ENCODE results near the gene RSBN1. TPM values are rescaled to one million over a fixed set of nuclear protein-coding genes. Genes with fewer than 3 reads are reported as not detected.

The RSBN1 gene
- total RNA-seq, 4 donors from 2014 or later, result 18.2 to 37.6 (median 24.5) TPM

DNA sequence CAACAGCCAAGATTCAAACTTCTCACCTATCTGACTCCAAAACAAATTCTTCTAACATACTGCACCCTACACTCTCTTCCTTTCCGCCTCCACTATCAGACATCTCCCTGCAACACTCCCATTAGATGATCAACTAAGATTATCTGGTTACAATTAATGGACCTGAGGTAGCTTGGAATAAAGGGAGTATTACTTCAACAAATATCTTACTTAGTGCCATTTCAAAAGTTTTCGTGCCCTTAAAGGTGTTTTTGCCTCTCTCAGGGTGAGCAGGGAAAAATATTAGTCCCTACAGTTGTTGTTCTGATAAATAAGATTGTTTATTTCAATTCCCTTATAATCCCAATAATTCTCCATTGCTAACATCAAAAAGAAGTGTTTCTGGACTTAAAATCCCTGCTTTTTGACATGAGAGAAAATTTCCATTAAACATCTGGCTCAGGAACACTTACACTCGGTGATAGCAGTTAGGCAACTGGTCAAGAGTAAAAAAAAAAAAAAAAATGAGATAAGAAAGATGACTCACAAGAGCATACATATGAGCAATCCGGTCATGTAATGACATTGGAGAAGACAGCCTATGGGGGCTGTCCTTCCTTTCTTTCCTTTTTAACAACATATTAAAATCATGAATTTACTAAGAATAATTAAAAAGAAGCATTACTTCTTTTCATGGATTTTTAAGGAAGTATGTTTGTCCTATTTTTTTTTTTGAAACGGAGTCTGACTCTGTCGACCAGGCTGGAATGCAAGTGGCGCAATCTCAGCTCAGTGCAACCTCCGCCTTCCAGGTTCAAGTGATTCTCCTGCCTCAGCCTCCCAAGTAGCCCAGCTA lies 7.6 kb downstream of the RSBN1 start:
- WGBS, 2 donors, result 68 to 71% methylated on average over 8 of the region's 8 CpGs
- intact Hi-C loops (cut with DNase I; ENCODE audit: low total_unique reads), result no loop called here
- H3K4me3 ChIP-seq (ENCODE audit: low read depth, poor library complexity, severe bottlenecking), result no peak overlapping the region
- TF ChIP-seq CTCF (IDR thresholded peaks at IDR 0.05) (no peak), POLR2A (IDR thresholded peaks at IDR 0.05) (no peak)
- no peak for DNase-seq (ENCODE audit: low spot score in 2 of 2)

DNA sequence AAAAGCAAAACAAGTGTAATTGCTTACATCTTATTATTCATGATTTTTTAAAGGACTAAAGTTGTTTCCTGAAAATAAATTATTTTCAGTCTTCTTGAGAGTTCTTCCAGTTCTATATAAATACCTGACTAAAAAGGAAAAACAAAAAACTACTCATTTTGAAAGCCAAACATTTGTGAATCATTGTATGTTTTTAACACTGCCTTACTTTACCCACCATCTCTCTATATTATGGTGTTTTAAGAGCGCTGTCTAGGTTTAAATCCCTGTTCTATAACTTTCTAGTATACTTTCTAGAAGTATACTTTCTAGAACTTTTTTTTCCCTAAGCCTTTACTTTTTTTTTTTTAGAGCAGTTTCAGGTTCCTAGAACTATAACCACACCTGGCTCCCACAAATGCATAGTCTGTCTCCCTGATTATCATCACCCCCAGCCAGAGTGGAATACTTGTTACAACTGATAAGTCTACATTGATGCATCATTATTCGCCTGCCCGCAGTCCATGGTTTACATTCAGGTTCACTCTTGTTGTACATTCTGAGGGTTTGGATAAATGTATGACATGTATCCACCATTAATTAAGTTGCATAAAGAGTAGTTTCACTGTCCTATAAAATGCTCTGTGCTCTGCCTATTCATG lies 9.8 kb downstream of the RSBN1 start:
- H3K4me3 ChIP-seq (ENCODE audit: low read depth, poor library complexity, severe bottlenecking), result no peak overlapping the region
- no peak for DNase-seq (ENCODE audit: low spot score in 2 of 2)
- intact Hi-C loops (cut with DNase I; ENCODE audit: low total_unique reads), result no loop called here
- TF ChIP-seq CTCF (IDR thresholded peaks at IDR 0.05), result no peak
- no peak for TF ChIP-seq POLR2A (IDR thresholded peaks at IDR 0.05)
- WGBS, 2 donors, result 92 to 98% methylated on average over 3 of the region's 3 CpGs

- H3K4me3 ChIP-seq (ENCODE audit: low read depth, poor library complexity, severe bottlenecking), result no peak overlapping the region
- WGBS, 2 donors, result 72 to 83% methylated on average over 3 of the region's 3 CpGs
- TF ChIP-seq CTCF (IDR thresholded peaks at IDR 0.05) (no peak), POLR2A (IDR thresholded peaks at IDR 0.05) (no peak)
- intact Hi-C loops (cut with DNase I; ENCODE audit: low total_unique reads), result no loop called here
- no peak for DNase-seq (ENCODE audit: low spot score in 2 of 2)
Measured at GRCh38 chr1:113800487-113800886, 11.8 kb downstream of the RSBN1 start.

- intact Hi-C loops (cut with DNase I; ENCODE audit: low total_unique reads), result no loop called here
Measured at GRCh38 chr1:113797472-113797871, 14.8 kb downstream of the RSBN1 start.

More at GRCh38 chr1:113797472-113797871, 14.8 kb downstream of the RSBN1 start:
- H3K4me3 ChIP-seq (ENCODE audit: low read depth, poor library complexity, severe bottlenecking), result no peak overlapping the region
- WGBS, 2 donors, result 81 to 90% methylated on average over 4 of the region's 4 CpGs
- no peak for DNase-seq (ENCODE audit: low spot score in 2 of 2)
- TF ChIP-seq POLR2A (IDR thresholded peaks at IDR 0.05) (no peak), CTCF (IDR thresholded peaks at IDR 0.05) (no peak)

All from lower leg skin (tissue), 4 donors.